C4-2B (cell line): ENCODE measurements around the gene COL15A1.

Experiments used
- H3K27ac ChIP-seq: fragments of 450-650 bp; 2 replicates; pipeline ENCODE4 v1.5.1; 2017
- CTCF ChIP-seq: fragments of 450-650 bp; conservative IDR thresholded peaks from 2 replicates; pipeline ENCODE4 v1.5.1; 2017; ENCODE audit warnings: mild to moderate bottlenecking
- ZFX ChIP-seq: fragments of 450-650 bp; IDR thresholded peaks from 2 replicates; pipeline ENCODE4 v1.6.1; 2017

COL15A1 gene

GRCh38 chr9:98916660-98917059 lies 27.0 kb upstream of the COL15A1 start:
- TF ChIP-seq ZFX (no peak), CTCF (no peak)
- no peak overlapping the region for H3K27ac ChIP-seq

- no peak overlapping the region for H3K27ac ChIP-seq
- no peak for TF ChIP-seq CTCF
- TF ChIP-seq ZFX = no peak
Measured at GRCh38 chr9:98917746-98918487, 25.8 kb upstream of the COL15A1 start.

- TF ChIP-seq CTCF (no peak), ZFX (no peak)
- H3K27ac ChIP-seq = no peak overlapping the region
Measured at GRCh38 chr9:98921732-98922131, 22.0 kb upstream of the COL15A1 start.

- H3K27ac ChIP-seq = no peak overlapping the region
- TF ChIP-seq ZFX = no peak
- no peak for TF ChIP-seq CTCF
Measured at GRCh38 chr9:98922721-98923435, 20.8 kb upstream of the COL15A1 start.

GRCh38 chr9:98923451-98924123 lies 20.1 kb upstream of the COL15A1 start:
- TF ChIP-seq ZFX (no peak), CTCF (no peak)
- H3K27ac ChIP-seq = no peak overlapping the region

GRCh38 chr9:98924946-98925820 lies 18.5 kb upstream of the COL15A1 start:
- TF ChIP-seq CTCF (no peak), ZFX (no peak)
- no peak overlapping the region for H3K27ac ChIP-seq
